SK-N-SH treated with all-trans-retinoic acid at 6 μM for 48 hours (cell line): Measurements from ENCODE around the gene WNT6.

Experiments
- ATAC-seq: fragments of 200-7000 bp; cut with Tn5 transposase; 3 replicates; pipeline ENCODE4 v1.9.1; 2020; ENCODE audit warnings: mild to moderate bottlenecking, moderate library complexity
- ARNTL ChIP-seq: fragments of 450-650 bp; formaldehyde crosslinking; IDR thresholded peaks from 2 replicates; pipeline ENCODE4 v1.5.0; 2020; ENCODE audit warnings: low read depth, mild to moderate bottlenecking, moderate library complexity, borderline replicate concordance
- BACH2 ChIP-seq: fragments of 250-450 bp; sonication (Bioruptor Pico); IDR thresholded peaks from 2 replicates; pipeline ENCODE4 v1.9.0; 2021; ENCODE audit warnings: mild to moderate bottlenecking, borderline replicate concordance
- CSDC2 ChIP-seq: fragments of 250-450 bp; sonication (Bioruptor Pico); IDR thresholded peaks from 2 replicates; pipeline ENCODE4 v1.5.0; 2020; ENCODE audit warnings: mild to moderate bottlenecking, moderate library complexity
- ESRRG ChIP-seq: fragments of 250-450 bp; sonication (Bioruptor Pico); IDR thresholded peaks from 2 replicates; pipeline ENCODE4 v1.6.1; 2021; ENCODE audit warnings: mild to moderate bottlenecking
- GLIS3 ChIP-seq: fragments of 250-450 bp; sonication (Bioruptor Pico); IDR thresholded peaks from 2 replicates; pipeline ENCODE4 v1.5.0; 2020; ENCODE audit warnings: mild to moderate bottlenecking, moderate library complexity
- ISL1 ChIP-seq: fragments of 250-450 bp; sonication (Bioruptor Pico); IDR thresholded peaks from 2 replicates; pipeline ENCODE4 v2.1.2; 2022; ENCODE audit warnings: mild to moderate bottlenecking, moderate library complexity
- OSR1 ChIP-seq: fragments of 250-450 bp; sonication (Bioruptor Pico); IDR thresholded peaks from 2 replicates; pipeline ENCODE4 v1.8.0; 2022; ENCODE audit warnings: moderate library complexity, mild to moderate bottlenecking, inconsistent platforms
- PPARA ChIP-seq: fragments of 250-450 bp; sonication (Bioruptor Pico); IDR thresholded peaks from 2 replicates; pipeline ENCODE4 v1.5.0; 2020; ENCODE audit warnings: mild to moderate bottlenecking, borderline replicate concordance
- RARB ChIP-seq: fragments of 250-450 bp; sonication (Bioruptor Pico); IDR thresholded peaks from 2 replicates; pipeline ENCODE4 v1.8.0; 2021; ENCODE audit warnings: mild to moderate bottlenecking, moderate library complexity
- SNAI2 ChIP-seq: fragments of 250-450 bp; sonication (Bioruptor Pico); IDR thresholded peaks from 2 replicates; pipeline ENCODE4 v1.5.0; 2020; ENCODE audit warnings: mild to moderate bottlenecking, moderate library complexity
- TCF4 ChIP-seq: fragments of 250-450 bp; sonication (Bioruptor Pico); IDR thresholded peaks from 2 replicates; pipeline ENCODE4 v1.8.0; 2021; ENCODE audit warnings: mild to moderate bottlenecking, moderate library complexity, borderline replicate concordance
- TOX ChIP-seq: fragments of 250-450 bp; sonication (Bioruptor Pico); IDR thresholded peaks from 2 replicates; pipeline ENCODE4 v1.8.0; 2021; ENCODE audit warnings: mild to moderate bottlenecking, moderate library complexity, borderline replicate concordance
- ZC3H10 ChIP-seq: fragments of 250-450 bp; sonication (Bioruptor Pico); IDR thresholded peaks from 2 replicates; pipeline ENCODE4 v1.5.1; 2021; ENCODE audit warnings: mild to moderate bottlenecking, moderate library complexity
- ZFP3 ChIP-seq: fragments of 250-450 bp; sonication (Bioruptor Pico); IDR thresholded peaks from 2 replicates; pipeline ENCODE4 v1.5.0; 2020; ENCODE audit warnings: mild to moderate bottlenecking, moderate library complexity
- ZFP30 ChIP-seq: fragments of 450-650 bp; formaldehyde crosslinking; IDR thresholded peaks from 2 replicates; pipeline ENCODE4 v1.5.0; 2022; ENCODE audit warnings: mild to moderate bottlenecking, moderate library complexity
- ZNF565 ChIP-seq: fragments of 450-650 bp; formaldehyde crosslinking; conservative IDR thresholded peaks from 2 replicates; pipeline ENCODE4 v1.5.0; 2020; ENCODE audit warnings: low read depth, mild to moderate bottlenecking, moderate library complexity
- ZNF70 ChIP-seq: fragments of 450-650 bp; formaldehyde crosslinking; IDR thresholded peaks from 2 replicates; pipeline ENCODE4 v1.5.0; 2020; ENCODE audit warnings: mild to moderate bottlenecking, moderate library complexity
- ZNF8 ChIP-seq: fragments of 450-650 bp; formaldehyde crosslinking; IDR thresholded peaks from 2 replicates; pipeline ENCODE4 v1.5.0; 2020; ENCODE audit warnings: mild to moderate bottlenecking, moderate library complexity
- TF ChIP-seq, protein P1 (sequence below): fragments of 250-450 bp; sonication (Bioruptor Pico); IDR thresholded peaks from 2 replicates; pipeline ENCODE4 v1.5.0; 2020; ENCODE audit warnings: mild to moderate bottlenecking, moderate library complexity
- TF ChIP-seq, protein P2 (sequence below): fragments of 250-450 bp; sonication (Bioruptor Pico); IDR thresholded peaks from 2 replicates; pipeline ENCODE4 v1.5.1; 2021; ENCODE audit warnings: mild to moderate bottlenecking, moderate library complexity
- TF ChIP-seq, protein P3 (sequence below): fragments of 250-450 bp; sonication (Bioruptor Pico); IDR thresholded peaks from 2 replicates; pipeline ENCODE4 v1.5.1; 2020; ENCODE audit warnings: low read depth, mild to moderate bottlenecking, moderate library complexity
- TF ChIP-seq, protein P4 (sequence below): fragments of 250-450 bp; sonication (Bioruptor Pico); IDR thresholded peaks from 2 replicates; pipeline ENCODE4 v1.8.0; 2020; ENCODE audit warnings: mild to moderate bottlenecking, moderate library complexity, borderline replicate concordance
- TF ChIP-seq, protein P5 (sequence below): fragments of 250-450 bp; sonication (Bioruptor Pico); IDR thresholded peaks from 2 replicates; pipeline ENCODE4 v1.8.0; 2021; ENCODE audit warnings: low read depth, mild to moderate bottlenecking, moderate library complexity, borderline replicate concordance

WNT6 gene

DNA sequence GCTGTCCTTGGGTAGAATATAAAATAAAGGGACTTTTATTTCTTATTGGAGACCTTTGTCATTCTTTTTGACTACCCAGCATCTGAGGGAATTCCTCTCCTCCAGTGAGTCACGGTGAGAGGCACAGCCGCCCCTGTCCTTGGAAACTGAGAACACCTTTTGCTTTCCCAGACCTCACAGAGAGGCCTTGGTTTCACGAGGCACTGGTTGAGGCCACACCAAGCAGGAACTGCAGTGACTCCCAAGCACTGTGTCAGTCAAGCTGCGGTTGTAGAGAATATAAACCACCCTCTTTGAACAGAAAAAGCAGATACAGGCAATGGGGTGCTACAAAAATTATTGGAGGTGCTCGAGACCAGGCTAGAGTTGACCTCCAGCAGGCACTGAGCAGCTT, 44.4 kb upstream of the WNT6 start:
- no peak for ATAC-seq
- TF ChIP-seq ZC3H10 (CRISPR knock-in tag): no peak
- no peak for TF ChIP-seq TOX (CRISPR knock-in tag)
- TF ChIP-seq, protein P1, sequence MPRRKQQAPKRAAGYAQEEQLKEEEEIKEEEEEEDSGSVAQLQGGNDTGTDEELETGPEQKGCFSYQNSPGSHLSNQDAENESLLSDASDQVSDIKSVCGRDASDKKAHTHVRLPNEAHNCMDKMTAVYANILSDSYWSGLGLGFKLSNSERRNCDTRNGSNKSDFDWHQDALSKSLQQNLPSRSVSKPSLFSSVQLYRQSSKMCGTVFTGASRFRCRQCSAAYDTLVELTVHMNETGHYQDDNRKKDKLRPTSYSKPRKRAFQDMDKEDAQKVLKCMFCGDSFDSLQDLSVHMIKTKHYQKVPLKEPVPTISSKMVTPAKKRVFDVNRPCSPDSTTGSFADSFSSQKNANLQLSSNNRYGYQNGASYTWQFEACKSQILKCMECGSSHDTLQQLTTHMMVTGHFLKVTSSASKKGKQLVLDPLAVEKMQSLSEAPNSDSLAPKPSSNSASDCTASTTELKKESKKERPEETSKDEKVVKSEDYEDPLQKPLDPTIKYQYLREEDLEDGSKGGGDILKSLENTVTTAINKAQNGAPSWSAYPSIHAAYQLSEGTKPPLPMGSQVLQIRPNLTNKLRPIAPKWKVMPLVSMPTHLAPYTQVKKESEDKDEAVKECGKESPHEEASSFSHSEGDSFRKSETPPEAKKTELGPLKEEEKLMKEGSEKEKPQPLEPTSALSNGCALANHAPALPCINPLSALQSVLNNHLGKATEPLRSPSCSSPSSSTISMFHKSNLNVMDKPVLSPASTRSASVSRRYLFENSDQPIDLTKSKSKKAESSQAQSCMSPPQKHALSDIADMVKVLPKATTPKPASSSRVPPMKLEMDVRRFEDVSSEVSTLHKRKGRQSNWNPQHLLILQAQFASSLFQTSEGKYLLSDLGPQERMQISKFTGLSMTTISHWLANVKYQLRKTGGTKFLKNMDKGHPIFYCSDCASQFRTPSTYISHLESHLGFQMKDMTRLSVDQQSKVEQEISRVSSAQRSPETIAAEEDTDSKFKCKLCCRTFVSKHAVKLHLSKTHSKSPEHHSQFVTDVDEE (CRISPR knock-in tag): no peak
- TF ChIP-seq ESRRG (CRISPR knock-in tag): no peak
- no peak for TF ChIP-seq RARB (CRISPR knock-in tag)
- TF ChIP-seq ZFP30 (CRISPR knock-in tag): no peak
- TF ChIP-seq PPARA (CRISPR knock-in tag): no peak
- TF ChIP-seq, protein P2, sequence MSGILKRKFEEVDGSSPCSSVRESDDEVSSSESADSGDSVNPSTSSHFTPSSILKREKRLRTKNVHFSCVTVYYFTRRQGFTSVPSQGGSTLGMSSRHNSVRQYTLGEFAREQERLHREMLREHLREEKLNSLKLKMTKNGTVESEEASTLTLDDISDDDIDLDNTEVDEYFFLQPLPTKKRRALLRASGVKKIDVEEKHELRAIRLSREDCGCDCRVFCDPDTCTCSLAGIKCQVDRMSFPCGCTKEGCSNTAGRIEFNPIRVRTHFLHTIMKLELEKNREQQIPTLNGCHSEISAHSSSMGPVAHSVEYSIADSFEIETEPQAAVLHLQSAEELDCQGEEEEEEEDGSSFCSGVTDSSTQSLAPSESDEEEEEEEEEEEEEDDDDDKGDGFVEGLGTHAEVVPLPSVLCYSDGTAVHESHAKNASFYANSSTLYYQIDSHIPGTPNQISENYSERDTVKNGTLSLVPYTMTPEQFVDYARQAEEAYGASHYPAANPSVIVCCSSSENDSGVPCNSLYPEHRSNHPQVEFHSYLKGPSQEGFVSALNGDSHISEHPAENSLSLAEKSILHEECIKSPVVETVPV (CRISPR knock-in tag): no peak
- no peak for TF ChIP-seq GLIS3 (CRISPR knock-in tag)
- TF ChIP-seq ZNF8: no peak
- no peak for TF ChIP-seq ARNTL (CRISPR knock-in tag)
- TF ChIP-seq CSDC2: no peak
- TF ChIP-seq SNAI2 (CRISPR knock-in tag): no peak
- TF ChIP-seq ZNF565 (CRISPR knock-in tag): no peak
- TF ChIP-seq, protein P3, sequence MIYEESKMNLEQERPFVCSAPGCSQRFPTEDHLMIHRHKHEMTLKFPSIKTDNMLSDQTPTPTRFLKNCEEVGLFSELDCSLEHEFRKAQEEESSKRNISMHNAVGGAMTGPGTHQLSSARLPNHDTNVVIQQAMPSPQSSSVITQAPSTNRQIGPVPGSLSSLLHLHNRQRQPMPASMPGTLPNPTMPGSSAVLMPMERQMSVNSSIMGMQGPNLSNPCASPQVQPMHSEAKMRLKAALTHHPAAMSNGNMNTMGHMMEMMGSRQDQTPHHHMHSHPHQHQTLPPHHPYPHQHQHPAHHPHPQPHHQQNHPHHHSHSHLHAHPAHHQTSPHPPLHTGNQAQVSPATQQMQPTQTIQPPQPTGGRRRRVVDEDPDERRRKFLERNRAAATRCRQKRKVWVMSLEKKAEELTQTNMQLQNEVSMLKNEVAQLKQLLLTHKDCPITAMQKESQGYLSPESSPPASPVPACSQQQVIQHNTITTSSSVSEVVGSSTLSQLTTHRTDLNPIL (CRISPR knock-in tag): no peak
- TF ChIP-seq BACH2 (CRISPR knock-in tag): no peak
- TF ChIP-seq ZFP3 (CRISPR knock-in tag): no peak
- no peak for TF ChIP-seq ZNF70 (CRISPR knock-in tag)
- TF ChIP-seq TCF4 (CRISPR knock-in tag): no peak
- TF ChIP-seq, protein P4, sequence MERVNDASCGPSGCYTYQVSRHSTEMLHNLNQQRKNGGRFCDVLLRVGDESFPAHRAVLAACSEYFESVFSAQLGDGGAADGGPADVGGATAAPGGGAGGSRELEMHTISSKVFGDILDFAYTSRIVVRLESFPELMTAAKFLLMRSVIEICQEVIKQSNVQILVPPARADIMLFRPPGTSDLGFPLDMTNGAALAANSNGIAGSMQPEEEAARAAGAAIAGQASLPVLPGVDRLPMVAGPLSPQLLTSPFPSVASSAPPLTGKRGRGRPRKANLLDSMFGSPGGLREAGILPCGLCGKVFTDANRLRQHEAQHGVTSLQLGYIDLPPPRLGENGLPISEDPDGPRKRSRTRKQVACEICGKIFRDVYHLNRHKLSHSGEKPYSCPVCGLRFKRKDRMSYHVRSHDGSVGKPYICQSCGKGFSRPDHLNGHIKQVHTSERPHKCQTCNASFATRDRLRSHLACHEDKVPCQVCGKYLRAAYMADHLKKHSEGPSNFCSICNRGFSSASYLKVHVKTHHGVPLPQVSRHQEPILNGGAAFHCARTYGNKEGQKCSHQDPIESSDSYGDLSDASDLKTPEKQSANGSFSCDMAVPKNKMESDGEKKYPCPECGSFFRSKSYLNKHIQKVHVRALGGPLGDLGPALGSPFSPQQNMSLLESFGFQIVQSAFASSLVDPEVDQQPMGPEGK (CRISPR knock-in tag): no peak

DNA sequence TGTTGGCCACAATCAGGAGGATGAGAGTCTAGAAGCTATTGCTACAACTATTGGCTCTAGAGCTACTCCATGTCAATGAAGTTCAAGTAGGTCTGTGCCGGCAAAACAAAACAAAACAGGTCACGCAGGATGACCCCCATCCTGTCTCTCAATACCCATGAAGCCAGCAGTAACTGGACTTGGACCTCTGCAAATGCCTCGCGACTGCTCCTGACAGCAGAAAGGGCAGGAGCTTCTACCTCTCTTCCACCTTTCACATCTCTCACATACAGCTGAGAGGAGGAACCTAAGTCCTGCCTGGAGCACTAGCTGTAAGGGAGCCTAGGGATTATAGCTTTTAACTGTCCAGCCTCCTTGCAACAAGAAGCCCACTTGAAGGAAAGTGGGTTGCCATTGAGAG, 44.0 kb upstream of the WNT6 start:
- no peak for ATAC-seq
- TF ChIP-seq TCF4 (CRISPR knock-in tag) (no peak), ZNF565 (CRISPR knock-in tag) (no peak), ZNF70 (CRISPR knock-in tag) (no peak), TOX (CRISPR knock-in tag) (no peak), OSR1 (CRISPR knock-in tag) (no peak), PPARA (CRISPR knock-in tag) (no peak), ESRRG (CRISPR knock-in tag) (no peak), ZC3H10 (CRISPR knock-in tag) (no peak), ISL1 (CRISPR knock-in tag) (no peak), ZFP3 (CRISPR knock-in tag) (no peak), GLIS3 (CRISPR knock-in tag) (no peak), ARNTL (CRISPR knock-in tag) (no peak), CSDC2 (no peak), BACH2 (CRISPR knock-in tag) (no peak), ZFP30 (CRISPR knock-in tag) (no peak)
- TF ChIP-seq, protein P2 (CRISPR knock-in tag): no peak
- TF ChIP-seq, protein P1 (CRISPR knock-in tag): no peak
- TF ChIP-seq, protein P5, sequence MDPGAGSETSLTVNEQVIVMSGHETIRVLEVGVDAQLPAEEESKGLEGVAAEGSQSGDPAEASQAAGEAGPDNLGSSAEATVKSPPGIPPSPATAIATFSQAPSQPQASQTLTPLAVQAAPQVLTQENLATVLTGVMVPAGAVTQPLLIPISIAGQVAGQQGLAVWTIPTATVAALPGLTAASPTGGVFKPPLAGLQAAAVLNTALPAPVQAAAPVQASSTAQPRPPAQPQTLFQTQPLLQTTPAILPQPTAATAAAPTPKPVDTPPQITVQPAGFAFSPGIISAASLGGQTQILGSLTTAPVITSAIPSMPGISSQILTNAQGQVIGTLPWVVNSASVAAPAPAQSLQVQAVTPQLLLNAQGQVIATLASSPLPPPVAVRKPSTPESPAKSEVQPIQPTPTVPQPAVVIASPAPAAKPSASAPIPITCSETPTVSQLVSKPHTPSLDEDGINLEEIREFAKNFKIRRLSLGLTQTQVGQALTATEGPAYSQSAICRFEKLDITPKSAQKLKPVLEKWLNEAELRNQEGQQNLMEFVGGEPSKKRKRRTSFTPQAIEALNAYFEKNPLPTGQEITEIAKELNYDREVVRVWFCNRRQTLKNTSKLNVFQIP: no peak
